ENCODE measurements around the gene GRM8. TPM values are rescaled to one million over a fixed set of nuclear protein-coding genes. Genes with fewer than 3 reads are reported as not detected.

The GRM8 gene
- total and polyA plus RNA-seq, 4 donors: 0.28 to 4.9 (median 2.8) TPM

GRCh38 chr7:127152423-127152822 is 100.3 kb downstream of the GRM8 start:
- Histone ChIP-seq H3K9ac (ENCODE audit: low read depth in 1 of 2, low read length in 2 of 2) (no peak overlapping the region), H3K27me3 (ENCODE audit: control insufficient read depth in 4 of 4, insufficient read depth in 4 of 4, low read length in 3 of 4) (no peaks in the 10 kb centered on the region), H3K4me1 (ENCODE audit: control insufficient read depth in 4 of 4, insufficient read depth in 4 of 4, low read length in 3 of 4) (peaks cover 0 to 6% (median 1%) of the 10 kb centered on the region in 4 donors), H3K9me3 (ENCODE audit: control insufficient read depth in 4 of 4, low read length in 3 of 4) (no peaks in the 10 kb centered on the region), H3K27ac (ENCODE audit: low read depth in 1 of 2, low read length in 2 of 2) (no peak overlapping the region), H3K4me3 (ENCODE audit: low read depth in 1 of 3, low read length in 3 of 3) (no peak overlapping the region), H3K36me3 (ENCODE audit: control insufficient read depth in 4 of 4, insufficient read depth in 3 of 4, low read depth in 1 of 4, low read length in 3 of 4) (no peaks in the 10 kb centered on the region)
- TF ChIP-seq ZBTB33 (IDR thresholded peaks at IDR 0.05) (no peak), RXRA (IDR thresholded peaks at IDR 0.05) (peak; percentile 61 to 65), HNF4A (conservative IDR thresholded peaks at IDR 0.05) (peak; percentile 6 to 18)
- no peak for DNase-seq (ENCODE audit: low spot score)

GRCh38 chr7:127151379-127151778 is 101.4 kb downstream of the GRM8 start:
- 92% methylated on average over 8 of the region's 8 CpGs for WGBS
- TF ChIP-seq RXRA (IDR thresholded peaks at IDR 0.05) (no peak), TAF1 (conservative IDR thresholded peaks at IDR 0.05) (no peak), CTCF (IDR thresholded peaks at IDR 0.05; ENCODE audit: low read depth, low read length, missing input control) (no peak), GABPA (IDR thresholded peaks at IDR 0.05 in 1 of 2, conservative IDR thresholded peaks at IDR 0.05 in 1 of 2) (no peak), RAD21 (IDR thresholded peaks at IDR 0.05) (no peak), SP1 (IDR thresholded peaks at IDR 0.05) (no peak), HNF4A (conservative IDR thresholded peaks at IDR 0.05) (no peak), YY1 (IDR thresholded peaks at IDR 0.05) (no peak), JUND (IDR thresholded peaks at IDR 0.05) (no peak), NR2F2 (IDR thresholded peaks at IDR 0.05) (no peak)
- H3K4me3 ChIP-seq (ENCODE audit: low read depth in 1 of 3, low read length in 3 of 3): no peak overlapping the region
- H3K36me3 ChIP-seq (ENCODE audit: control insufficient read depth in 4 of 4, insufficient read depth in 3 of 4, low read depth in 1 of 4, low read length in 3 of 4): no peaks in the 10 kb centered on the region
- no peaks in the 10 kb centered on the region for H3K27me3 ChIP-seq (ENCODE audit: control insufficient read depth in 4 of 4, insufficient read depth in 4 of 4, low read length in 3 of 4)
- H3K9me3 ChIP-seq (ENCODE audit: control insufficient read depth in 4 of 4, low read length in 3 of 4): no peaks in the 10 kb centered on the region
- peaks cover 0 to 6% (median 1%) of the 10 kb centered on the region in 4 donors for H3K4me1 ChIP-seq (ENCODE audit: control insufficient read depth in 4 of 4, insufficient read depth in 4 of 4, low read length in 3 of 4)
- H3K9ac ChIP-seq (ENCODE audit: low read depth in 1 of 2, low read length in 2 of 2): no peak overlapping the region
- no peak overlapping the region for H3K27ac ChIP-seq (ENCODE audit: low read depth in 1 of 2, low read length in 2 of 2)
- no peak for DNase-seq (ENCODE audit: low spot score)

- no peak overlapping the region for H3K27ac ChIP-seq (ENCODE audit: low read depth in 1 of 2, low read length in 2 of 2)
- H3K4me3 ChIP-seq (ENCODE audit: low read depth in 1 of 3, low read length in 3 of 3): no peak overlapping the region
- peaks cover 0 to 6% (median 1%) of the 10 kb centered on the region in 4 donors for H3K4me1 ChIP-seq (ENCODE audit: control insufficient read depth in 4 of 4, insufficient read depth in 4 of 4, low read length in 3 of 4)
- no peak for DNase-seq (ENCODE audit: low spot score)
- 85% methylated on average over 2 of the region's 2 CpGs for WGBS
- TF ChIP-seq TAF1 (conservative IDR thresholded peaks at IDR 0.05): no peak
- TF ChIP-seq RAD21 (IDR thresholded peaks at IDR 0.05): no peak
- TF ChIP-seq HNF4G (IDR thresholded peaks at IDR 0.05): no peak
- TF ChIP-seq ATF3 (IDR thresholded peaks at IDR 0.05): no peak
- no peaks in the 10 kb centered on the region for H3K36me3 ChIP-seq (ENCODE audit: control insufficient read depth in 4 of 4, insufficient read depth in 3 of 4, low read depth in 1 of 4, low read length in 3 of 4)
- H3K9ac ChIP-seq (ENCODE audit: low read depth in 1 of 2, low read length in 2 of 2): no peak overlapping the region
- H3K9me3 ChIP-seq (ENCODE audit: control insufficient read depth in 4 of 4, low read length in 3 of 4): no peaks in the 10 kb centered on the region
- H3K27me3 ChIP-seq (ENCODE audit: control insufficient read depth in 4 of 4, insufficient read depth in 4 of 4, low read length in 3 of 4): no peaks in the 10 kb centered on the region
These were observed 102.2 kb downstream of the GRM8 start for GRCh38 chr7:127150543-127150942.
